ENCODE measurements around the gene EID3. TPM values are rescaled to one million over a fixed set of nuclear protein-coding genes. Genes with fewer than 3 reads are reported as not detected.

Gene EID3
- total and polyA plus RNA-seq, 4 donors, result 0.17 to 6.4 (median 1.2) TPM

- TF ChIP-seq CTCF (IDR thresholded peaks at IDR 0.05; ENCODE audit: low read depth, low read length, missing input control), result no peak
Observed at GRCh38 chr12:104348283-104348993, 44.9 kb downstream of the EID3 start (continued).

GRCh38 chr12:104348994-104349494 is 45.5 kb downstream of the EID3 start:
- Histone ChIP-seq H3K27ac (ENCODE audit: low read depth in 1 of 2, low read length in 2 of 2) (no peak overlapping the region), H3K9ac (ENCODE audit: low read depth in 1 of 2, low read length in 2 of 2) (no peak overlapping the region), H3K4me1 (ENCODE audit: control insufficient read depth in 4 of 4, insufficient read depth in 4 of 4, low read length in 3 of 4) (no peaks in the 10 kb centered on the region), H3K27me3 (ENCODE audit: control insufficient read depth in 4 of 4, insufficient read depth in 4 of 4, low read length in 3 of 4) (no peaks in the 10 kb centered on the region), H3K36me3 (ENCODE audit: control insufficient read depth in 4 of 4, insufficient read depth in 3 of 4, low read depth in 1 of 4, low read length in 3 of 4) (peaks cover 6 to 49% (median 30%) of the 10 kb centered on the region in 4 donors), H3K4me3 (ENCODE audit: low read depth in 1 of 3, low read length in 3 of 3) (no peak overlapping the region), H3K9me3 (ENCODE audit: control insufficient read depth in 4 of 4, low read length in 3 of 4) (no peaks in the 10 kb centered on the region)
- WGBS, result 99% methylated on average over 2 of the region's 2 CpGs
- TF ChIP-seq YY1 (IDR thresholded peaks at IDR 0.05), result no peak
- no peak for TF ChIP-seq RXRA (IDR thresholded peaks at IDR 0.05)
- no peak for TF ChIP-seq FOXA2 (IDR thresholded peaks at IDR 0.05)
- no peak for TF ChIP-seq RAD21 (IDR thresholded peaks at IDR 0.05)
- TF ChIP-seq NR2F2 (IDR thresholded peaks at IDR 0.05), result no peak
- TF ChIP-seq EGR1 (IDR thresholded peaks at IDR 0.05; ENCODE audit: low read depth in 2 of 2), result no peak
- TF ChIP-seq GABPA (IDR thresholded peaks at IDR 0.05 in 1 of 2, conservative IDR thresholded peaks at IDR 0.05 in 1 of 2), result no peak
- no peak for TF ChIP-seq SP1 (IDR thresholded peaks at IDR 0.05)
- no peak for TF ChIP-seq TAF1 (conservative IDR thresholded peaks at IDR 0.05)
- TF ChIP-seq JUND (IDR thresholded peaks at IDR 0.05), result no peak
- DNase-seq (ENCODE audit: low spot score), result no peak

- H3K4me3 ChIP-seq (ENCODE audit: low read depth in 1 of 3, low read length in 3 of 3), result no peak overlapping the region
- no peaks in the 10 kb centered on the region for H3K4me1 ChIP-seq (ENCODE audit: control insufficient read depth in 4 of 4, insufficient read depth in 4 of 4, low read length in 3 of 4)
- H3K27me3 ChIP-seq (ENCODE audit: control insufficient read depth in 4 of 4, insufficient read depth in 4 of 4, low read length in 3 of 4), result no peaks in the 10 kb centered on the region
- H3K9me3 ChIP-seq (ENCODE audit: control insufficient read depth in 4 of 4, low read length in 3 of 4), result no peaks in the 10 kb centered on the region
- 93% methylated on average over 8 of the region's 8 CpGs for WGBS
- DNase-seq (ENCODE audit: low spot score), result no peak
- H3K9ac ChIP-seq (ENCODE audit: low read depth in 1 of 2, low read length in 2 of 2), result no peak overlapping the region
- peaks cover 6 to 49% (median 28%) of the 10 kb centered on the region in 4 donors for H3K36me3 ChIP-seq (ENCODE audit: control insufficient read depth in 4 of 4, insufficient read depth in 3 of 4, low read depth in 1 of 4, low read length in 3 of 4)
- no peak overlapping the region for H3K27ac ChIP-seq (ENCODE audit: low read depth in 1 of 2, low read length in 2 of 2)
- no peak for TF ChIP-seq FOXA2 (IDR thresholded peaks at IDR 0.05)
- TF ChIP-seq SP1 (IDR thresholded peaks at IDR 0.05), result no peak
- no peak for TF ChIP-seq REST (IDR thresholded peaks at IDR 0.05)
- no peak for TF ChIP-seq ATF3 (IDR thresholded peaks at IDR 0.05)
- no peak for TF ChIP-seq FOXA1 (IDR thresholded peaks at IDR 0.05)
- no peak for TF ChIP-seq GABPA (IDR thresholded peaks at IDR 0.05 in 1 of 2, conservative IDR thresholded peaks at IDR 0.05 in 1 of 2)
- TF ChIP-seq ZBTB33 (IDR thresholded peaks at IDR 0.05), result no peak
- no peak for TF ChIP-seq RAD21 (IDR thresholded peaks at IDR 0.05)
- TF ChIP-seq MAX (IDR thresholded peaks at IDR 0.05), result no peak
- no peak for TF ChIP-seq HNF4A (conservative IDR thresholded peaks at IDR 0.05)
- TF ChIP-seq CTCF (IDR thresholded peaks at IDR 0.05; ENCODE audit: low read depth, low read length, missing input control), result no peak
- TF ChIP-seq EGR1 (IDR thresholded peaks at IDR 0.05; ENCODE audit: low read depth in 2 of 2), result no peak
- no peak for TF ChIP-seq YY1 (IDR thresholded peaks at IDR 0.05)
- TF ChIP-seq NR2F2 (IDR thresholded peaks at IDR 0.05), result no peak
- TF ChIP-seq RXRA (IDR thresholded peaks at IDR 0.05), result no peak
- TF ChIP-seq TAF1 (conservative IDR thresholded peaks at IDR 0.05), result no peak
Observed at GRCh38 chr12:104350211-104351056, 46.9 kb downstream of the EID3 start.

Measured in liver (tissue), 9 donors.